Spleen (tissue), 11 donors: ENCODE results near the gene ZBTB44. TPM values are rescaled to one million over a fixed set of nuclear protein-coding genes. Genes with fewer than 3 reads are reported as not detected.

Experiments used
- DNase-seq: peaks from one replicate; pipeline ENCODE4 v3.0.0-alpha.2; 2020
- H3K27ac ChIP-seq, 8 donors: fragments of 200-600 bp; sonication (generic) in 7 of 8; 1 replicate in 4 of 8; 2 replicates in 4 of 8; pipeline versions ENCODE4 v1.5.0 to v1.8.0; 2016 to 2021; ENCODE audit warnings: inconsistent platforms in 4 of 8, mild to moderate bottlenecking in 4 of 8, moderate library complexity in 1 of 8
- H3K27me3 ChIP-seq, 7 donors: fragments of 200-600 bp; sonication (generic) in 6 of 7; replicated peaks in 1 of 7; 1 replicate in 4 of 7; 2 replicates in 3 of 7; pipeline versions ENCODE4 v1.5.0 to v1.8.0; 2016 to 2021; ENCODE audit warnings: inconsistent platforms in 3 of 7, mild to moderate bottlenecking in 1 of 7
- H3K36me3 ChIP-seq, 6 donors: fragments of 200-600 bp; sonication (generic) in 5 of 6; 1 replicate in 4 of 6; 2 replicates in 2 of 6; pipeline versions ENCODE4 v1.5.0 to v1.8.0; 2016 to 2021; ENCODE audit warnings: inconsistent platforms in 2 of 6
- H3K4me1 ChIP-seq, 6 donors: fragments of 200-600 bp; sonication (generic) in 5 of 6; 1 replicate in 3 of 6; 2 replicates in 3 of 6; pipeline versions ENCODE4 v1.5.0 to v1.8.0; 2016 to 2021; ENCODE audit warnings: inconsistent platforms in 3 of 6
- H3K4me3 ChIP-seq, 8 donors: fragments of 200-600 bp; sonication (generic) in 7 of 8; 1 replicate in 4 of 8; 2 replicates in 4 of 8; pipeline versions ENCODE4 v1.5.0 to v1.8.0; 2016 to 2021; ENCODE audit warnings: inconsistent platforms in 4 of 8, mild to moderate bottlenecking in 4 of 8, moderate library complexity in 2 of 8
- H3K9me3 ChIP-seq, 8 donors: fragments of 200-600 bp; sonication (generic) in 7 of 8; 1 replicate in 4 of 8; 2 replicates in 4 of 8; pipeline versions ENCODE4 v1.5.0 to v1.8.0; 2016 to 2021; ENCODE audit warnings: inconsistent platforms in 4 of 8
- POLR2A ChIP-seq, 3 donors: fragments of 450-650 bp; IDR thresholded peaks; one replicate each; pipeline ENCODE4 v1.5.1; 2017; ENCODE audit warnings: antibody characterized with exemption in 3 of 3, mild to moderate bottlenecking in 1 of 3
- POLR2AphosphoS5 ChIP-seq, 3 donors: sonication (generic); formaldehyde crosslinking; IDR thresholded peaks; one replicate each; pipeline ENCODE4 v1.5.1; 2017; ENCODE audit warnings: antibody characterized with exemption in 3 of 3
- WGBS, 5 donors: extraction: QIAGEN DNeasy Blood & Tissue Kit in 3 of 5; methylation state at CpG; one replicate each; pipeline versions ENCODE4 v1.1.5 to v1.1.7; 2013 to 2018; 5-methylcytosine and 5-hydroxymethylcytosine counted together
- intact Hi-C: fragments of 100-400 bp; cut with DNase I; formaldehyde crosslinking; loops from one replicate; pipeline ENCODE4 v1.15.0; 2023; ENCODE audit warnings: low total_unique reads
- polyA plus RNA-seq, 3 donors: library from polyadenylated mRNA; stranded (reverse); fragments of 200-250 nt; gene quantifications; one replicate each; pipeline ENCODE4 v1.2.1, GENCODE V29; 2013
- total RNA-seq, 7 donors: library from RNA; depleted of rRNA in 3 of 7; stranded (reverse); fragments of >200 nt in 3 of 7; fragmentation: NEBNext Ultra II Directional in 4 of 7; extraction: Animal tissue kit (Norgen Biotek cat#: 25700) in 4 of 7; gene quantifications; one replicate each; pipeline versions ENCODE4 v1.1.0 to v1.2.1, GENCODE V29; 2016 to 2021
- TF ChIP-seq, protein P1 (sequence below), 11 experiments: fragments of 200-600 bp in 7 of 11; fragments of 450-650 bp in 4 of 11; sonication (generic) in 4 of 11; IDR thresholded peaks in 8 of 11; conservative IDR thresholded peaks in 3 of 11; 1 replicate in 7 of 11; 2 replicates in 4 of 11; pipeline versions ENCODE4 v1.4.0 to v1.8.0; 2016 to 2021; ENCODE audit warnings: antibody characterized with exemption in 11 of 11, inconsistent platforms in 4 of 11, mild to moderate bottlenecking in 1 of 11
- donor health status: healthy with polysubstance abuse.
- donor health status: DM: no; HTN: no; CAD: no; lungs with moderate emphysema.
- donor health status: DM: no; HTN: no; CAD: no.
- donor health status: Bipolar disorder and iron deficiency.
- donor health status: healthy.
- donor health status: DM: no; HTN: no; CAD: no.
- donor health status: DM: yes; HTN: yes; CAD: no.

ZBTB44 gene
- total and polyA plus RNA-seq, 10 donors, result 12.4 to 79.6 (median 53.1) TPM

DNA sequence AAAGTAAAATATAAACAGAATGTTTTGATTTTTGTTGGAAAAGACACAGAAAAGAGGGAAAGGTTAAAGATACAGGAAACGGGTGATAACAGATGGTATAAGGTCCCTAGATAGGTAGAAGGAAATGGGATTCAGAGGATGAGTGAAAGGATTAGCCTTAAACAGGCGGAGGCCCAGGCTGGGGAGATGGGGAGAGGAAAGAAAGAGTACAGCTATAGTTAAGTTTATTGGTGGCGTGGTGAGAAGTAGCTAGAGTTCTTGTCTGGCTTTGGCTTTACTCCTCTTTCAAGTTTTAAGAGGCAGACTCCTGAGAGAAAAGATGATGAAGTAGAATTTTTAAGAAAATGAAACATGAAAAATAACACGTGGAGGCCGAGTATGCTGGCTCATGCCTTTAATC is 13.7 kb downstream of the ZBTB44 start:
- intact Hi-C loops, result no loop called here
- no peak for DNase-seq
- 75 to 84% (median 82%) methylated on average over 5 of the region's 5 CpGs for WGBS, 5 donors
- Histone ChIP-seq H3K9me3 (peaks cover 0 to 10% (median 3%) of the 10 kb centered on the region in 8 donors), H3K27ac (no peak overlapping the region), H3K4me3 (no peak overlapping the region), H3K27me3 (no peaks in the 10 kb centered on the region), H3K4me1 (peaks cover 8 to 52% (median 15%) of the 10 kb centered on the region in 6 donors), H3K36me3 (peaks cover 0 to 14% (median 0%) of the 10 kb centered on the region in 6 donors)
- TF ChIP-seq POLR2A (IDR thresholded peaks at IDR 0.05), result no peak
- TF ChIP-seq, protein P1, sequence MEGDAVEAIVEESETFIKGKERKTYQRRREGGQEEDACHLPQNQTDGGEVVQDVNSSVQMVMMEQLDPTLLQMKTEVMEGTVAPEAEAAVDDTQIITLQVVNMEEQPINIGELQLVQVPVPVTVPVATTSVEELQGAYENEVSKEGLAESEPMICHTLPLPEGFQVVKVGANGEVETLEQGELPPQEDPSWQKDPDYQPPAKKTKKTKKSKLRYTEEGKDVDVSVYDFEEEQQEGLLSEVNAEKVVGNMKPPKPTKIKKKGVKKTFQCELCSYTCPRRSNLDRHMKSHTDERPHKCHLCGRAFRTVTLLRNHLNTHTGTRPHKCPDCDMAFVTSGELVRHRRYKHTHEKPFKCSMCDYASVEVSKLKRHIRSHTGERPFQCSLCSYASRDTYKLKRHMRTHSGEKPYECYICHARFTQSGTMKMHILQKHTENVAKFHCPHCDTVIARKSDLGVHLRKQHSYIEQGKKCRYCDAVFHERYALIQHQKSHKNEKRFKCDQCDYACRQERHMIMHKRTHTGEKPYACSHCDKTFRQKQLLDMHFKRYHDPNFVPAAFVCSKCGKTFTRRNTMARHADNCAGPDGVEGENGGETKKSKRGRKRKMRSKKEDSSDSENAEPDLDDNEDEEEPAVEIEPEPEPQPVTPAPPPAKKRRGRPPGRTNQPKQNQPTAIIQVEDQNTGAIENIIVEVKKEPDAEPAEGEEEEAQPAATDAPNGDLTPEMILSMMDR (IDR thresholded peaks at IDR 0.05 in 8 of 11, conservative IDR thresholded peaks at IDR 0.05 in 3 of 11), result no peak

- TF ChIP-seq POLR2AphosphoS5 (IDR thresholded peaks at IDR 0.05), result no peak
- Histone ChIP-seq H3K27me3 (no peaks in the 10 kb centered on the region), H3K4me3 (no peak overlapping the region), H3K4me1 (peaks cover 8 to 52% (median 15%) of the 10 kb centered on the region in 6 donors), H3K9me3 (peaks cover 0 to 7% (median 3%) of the 10 kb centered on the region in 8 donors), H3K27ac (no peak overlapping the region), H3K36me3 (peaks cover 0 to 18% (median 0%) of the 10 kb centered on the region in 6 donors)
- intact Hi-C loops, result no loop called here
- 40 to 61% (median 50%) methylated on average over 1 of the region's 1 CpG for WGBS, 5 donors
- DNase-seq, result no peak
Observed at GRCh38 chr11:130300567-130300966, 14.2 kb downstream of the ZBTB44 start.

GRCh38 chr11:130299978-130300377 is 14.7 kb downstream of the ZBTB44 start:
- Histone ChIP-seq H3K27ac (no peak overlapping the region), H3K36me3 (peaks cover 0 to 23% (median 0%) of the 10 kb centered on the region in 6 donors), H3K4me3 (no peak overlapping the region), H3K27me3 (no peaks in the 10 kb centered on the region), H3K9me3 (peaks cover 0 to under 1% (median 0%) of the 10 kb centered on the region in 8 donors), H3K4me1 (peaks cover 8 to 52% (median 15%) of the 10 kb centered on the region in 6 donors)
- no peak for DNase-seq
- intact Hi-C loops, result no loop called here
- WGBS, 5 donors, result 92 to 96% (median 93%) methylated on average over 5 of the region's 5 CpGs
- TF ChIP-seq, protein P1 (IDR thresholded peaks at IDR 0.05 in 8 of 11, conservative IDR thresholded peaks at IDR 0.05 in 3 of 11), result no peak
- TF ChIP-seq POLR2AphosphoS5 (IDR thresholded peaks at IDR 0.05) (no peak), POLR2A (IDR thresholded peaks at IDR 0.05) (no peak)

GRCh38 chr11:130295657-130296056 is 19.1 kb downstream of the ZBTB44 start:
- Histone ChIP-seq H3K4me1 (peaks cover 3 to 17% (median 8%) of the 10 kb centered on the region in 6 donors), H3K27ac (no peak overlapping the region), H3K9me3 (no peaks in the 10 kb centered on the region), H3K4me3 (no peak overlapping the region), H3K27me3 (no peaks in the 10 kb centered on the region), H3K36me3 (peaks cover 0 to 13% (median 0%) of the 10 kb centered on the region in 6 donors)
- no peak for DNase-seq
- WGBS, 5 donors, result 83 to 91% (median 88%) methylated on average over 4 of the region's 4 CpGs
- intact Hi-C loops, result no loop called here
- TF ChIP-seq, protein P1 (IDR thresholded peaks at IDR 0.05 in 8 of 11, conservative IDR thresholded peaks at IDR 0.05 in 3 of 11), result no peak
- TF ChIP-seq POLR2AphosphoS5 (IDR thresholded peaks at IDR 0.05) (no peak), POLR2A (IDR thresholded peaks at IDR 0.05) (no peak)
